ENCODE data around the gene ACSF3.

ACSF3 gene

DNA sequence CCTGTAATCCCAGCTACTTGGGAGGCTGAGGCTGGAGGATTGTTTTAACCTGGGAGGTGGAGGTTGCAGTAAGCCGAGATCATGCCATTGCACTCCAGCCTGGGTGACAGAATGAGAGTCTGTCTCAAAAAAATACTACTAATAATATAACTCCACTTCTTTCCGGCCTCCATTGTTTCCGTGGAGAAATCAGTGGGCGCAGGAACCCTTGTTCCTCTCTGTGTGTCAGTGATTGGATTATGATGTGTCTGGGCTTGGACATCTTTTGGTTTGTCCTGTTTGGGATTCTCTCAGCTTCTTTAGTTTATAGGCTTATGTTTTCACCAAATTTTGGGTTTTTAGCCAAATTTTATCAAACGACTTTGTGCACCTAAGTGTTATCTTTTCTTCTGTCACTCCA lies 36.8 kb downstream of the ACSF3 start:
- no peak for DNase-seq (ENCODE audit: low read depth)
- TF ChIP-seq CTCF (conservative IDR thresholded peaks at IDR 0.05; ENCODE audit: low read length), result no peak
- no peak overlapping the region for H3K4me3 ChIP-seq (ENCODE audit: low read length)

DNA sequence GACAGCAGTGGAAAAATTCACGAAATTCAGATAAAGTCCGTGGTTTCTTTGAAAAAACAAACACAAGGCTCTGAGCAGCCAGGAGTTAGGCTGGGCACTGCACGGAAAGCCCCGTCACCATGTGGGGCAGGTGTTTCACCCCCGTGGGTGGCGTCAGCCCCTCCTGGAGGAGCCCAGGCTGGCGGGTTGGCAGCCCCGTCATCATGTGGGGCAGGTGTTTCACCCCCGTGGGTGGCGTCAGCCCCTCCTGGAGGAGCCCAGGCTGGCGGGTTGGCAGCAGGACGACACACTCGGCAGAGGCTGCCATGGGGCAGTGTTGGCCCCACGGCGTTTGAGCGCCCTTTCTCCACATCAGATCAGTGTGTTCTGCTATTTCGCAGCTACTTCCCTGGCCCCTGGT lies 38.1 kb downstream of the ACSF3 start:
- no peak for DNase-seq (ENCODE audit: low read depth)
- no peak for TF ChIP-seq CTCF (conservative IDR thresholded peaks at IDR 0.05; ENCODE audit: low read length)
- no peak overlapping the region for H3K4me3 ChIP-seq (ENCODE audit: low read length)

DNA sequence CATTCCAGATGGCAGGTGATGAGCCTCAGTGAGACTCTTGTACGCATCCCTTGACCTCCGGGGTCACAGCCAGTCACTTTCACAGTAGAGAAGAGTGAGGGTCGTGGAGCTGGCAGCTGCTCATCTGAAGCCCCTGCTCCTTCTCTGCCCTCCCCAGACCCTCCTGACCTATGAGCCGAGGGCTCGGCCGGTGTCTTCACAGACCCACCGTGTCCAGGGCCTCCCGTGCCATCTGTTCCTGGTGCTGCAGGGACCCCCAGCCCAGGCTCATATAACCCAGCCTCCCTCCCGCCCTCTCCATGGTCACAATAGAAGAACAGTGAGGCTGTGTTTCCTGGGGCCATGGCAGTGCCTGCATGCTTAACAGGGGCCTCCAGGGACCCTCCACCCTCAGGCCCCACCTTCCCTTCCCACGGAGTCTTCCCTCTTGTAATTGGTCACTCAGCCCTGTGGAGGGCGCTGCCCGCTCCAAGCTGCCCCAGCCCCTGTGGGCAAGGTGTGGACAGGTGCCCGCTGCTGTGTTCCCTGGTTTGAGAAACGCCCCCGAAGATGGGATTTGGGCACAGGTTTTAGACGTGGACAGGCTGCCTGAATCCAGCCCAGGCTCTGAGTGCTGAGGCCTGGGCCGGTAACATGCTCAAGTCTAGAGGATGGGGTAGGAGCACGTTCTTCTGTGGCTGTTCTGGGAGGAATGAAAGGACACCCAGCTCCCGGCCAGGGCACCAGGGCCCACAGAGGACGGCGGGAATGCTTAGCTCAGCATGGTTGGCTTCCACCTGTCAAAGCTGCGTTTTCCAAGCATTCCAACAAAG lies 38.7 kb downstream of the ACSF3 start:
- no peak for DNase-seq (ENCODE audit: low read depth)
- no peak overlapping the region for H3K4me3 ChIP-seq (ENCODE audit: low read length)
- no peak for TF ChIP-seq CTCF (conservative IDR thresholded peaks at IDR 0.05; ENCODE audit: low read length)

DNA sequence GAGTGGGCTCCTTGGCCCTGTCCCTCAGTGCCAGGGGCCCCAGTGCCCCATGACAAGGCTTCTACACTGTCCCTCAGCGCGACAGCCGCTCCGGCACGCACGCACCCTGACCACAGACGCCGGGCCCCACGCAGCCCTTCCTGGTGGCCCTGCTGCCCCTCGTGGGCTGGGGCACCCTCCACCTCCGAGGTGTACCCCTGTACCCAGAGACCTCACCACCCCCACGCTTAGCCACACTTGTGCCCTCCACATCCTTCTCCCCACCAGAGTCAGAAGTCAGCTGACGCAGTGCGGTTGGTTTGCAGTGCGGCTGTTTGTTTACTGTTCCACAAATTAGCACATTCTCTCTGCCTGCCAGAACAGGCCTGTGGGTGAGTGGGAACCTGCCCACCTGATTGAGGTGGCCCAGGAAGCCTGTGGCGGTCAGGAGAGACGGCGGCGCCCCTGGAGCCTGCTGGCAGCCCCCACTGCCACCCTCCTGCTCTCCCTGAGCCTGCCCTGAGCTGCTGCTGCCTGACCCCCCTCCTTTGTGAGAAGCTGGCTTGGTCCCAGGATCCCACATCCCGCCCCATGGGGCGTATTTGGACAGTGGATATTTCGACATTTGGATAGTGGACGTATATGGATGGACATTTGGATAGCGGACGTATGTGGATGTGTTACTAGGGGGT lies 39.9 kb downstream of the ACSF3 start:
- DNase-seq (ENCODE audit: low read depth), result no peak
- no peak for TF ChIP-seq CTCF (conservative IDR thresholded peaks at IDR 0.05; ENCODE audit: low read length)

GRCh38 chr16:89134269-89134668 lies 40.6 kb downstream of the ACSF3 start:
- H3K4me3 ChIP-seq (ENCODE audit: low read length), result no peak overlapping the region
- no peak for DNase-seq (ENCODE audit: low read depth)
- no peak for TF ChIP-seq CTCF (conservative IDR thresholded peaks at IDR 0.05; ENCODE audit: low read length)

More for the DNA sequence above, 39.9 kb downstream of the ACSF3 start:
- no peak overlapping the region for H3K4me3 ChIP-seq (ENCODE audit: low read length)

DNA sequence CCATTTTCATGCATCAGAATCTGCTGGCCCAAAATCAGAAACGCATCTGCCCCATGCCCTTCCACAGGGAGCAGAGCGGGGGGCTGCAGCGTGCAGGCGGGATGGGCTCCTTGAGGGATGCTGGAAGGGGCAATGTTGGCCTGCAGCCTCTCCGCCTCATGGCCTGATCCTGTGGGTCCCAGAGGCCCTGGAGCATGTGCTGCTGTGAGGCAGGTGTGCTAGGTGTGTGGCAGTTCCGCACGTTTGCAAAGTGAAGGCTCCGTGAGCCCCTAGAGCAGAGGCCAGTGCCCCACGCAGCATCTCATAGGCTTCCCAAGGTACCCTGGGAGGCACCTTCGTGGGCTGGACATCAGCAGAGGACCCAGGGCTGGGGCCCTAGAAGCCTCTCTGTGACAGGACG lies 41.5 kb downstream of the ACSF3 start:
- H3K4me3 ChIP-seq (ENCODE audit: low read length), result no peak overlapping the region
- DNase-seq (ENCODE audit: low read depth), result no peak
- TF ChIP-seq CTCF (conservative IDR thresholded peaks at IDR 0.05; ENCODE audit: low read length), result no peak
